GM12864 (cell line): ENCODE measurements around the gene MEGF6.

ENCODE experiments used
- DNase-seq: peaks from one replicate; pipeline ENCODE4 v3.0.0-alpha.2; 2011; ENCODE audit warnings: low read depth
- H3K4me3 ChIP-seq: 2 replicates; pipeline ENCODE4 v1.5.1; 2011; ENCODE audit warnings: mild to moderate bottlenecking, low read depth, low read length, control low read depth
- CTCF ChIP-seq: IDR thresholded peaks from 2 replicates; pipeline ENCODE4 v1.5.1; 2011; ENCODE audit warnings: low read depth, mild to moderate bottlenecking, moderate library complexity, low read length, control low read depth, inconsistent platforms; ENCODE audit errors: missing control alignments

The MEGF6 gene

GRCh38 chr1:3456964-3457909 lies 154.1 kb downstream of the MEGF6 start:
- no peak for DNase-seq
- TF ChIP-seq CTCF, result no peak
- H3K4me3 ChIP-seq, result no peak overlapping the region

GRCh38 chr1:3456449-3456963 lies 154.8 kb downstream of the MEGF6 start:
- H3K4me3 ChIP-seq, result no peak overlapping the region
- no peak for DNase-seq
- no peak for TF ChIP-seq CTCF

- H3K4me3 ChIP-seq, result no peak overlapping the region
- TF ChIP-seq CTCF, result no peak
- no peak for DNase-seq
Measured at GRCh38 chr1:3455670-3456448, 155.4 kb downstream of the MEGF6 start.

- no peak for DNase-seq
- no peak overlapping the region for H3K4me3 ChIP-seq
- TF ChIP-seq CTCF, result no peak
Measured at GRCh38 chr1:3454811-3455618, 156.3 kb downstream of the MEGF6 start.

GRCh38 chr1:3453891-3454810 lies 157.2 kb downstream of the MEGF6 start, which contains the start of gene ARHGEF16:
ARHGEF16 (plus strand) TSS chr1:3454665; CDS start chr1:3463085, 8,420 bp downstream.
- H3K4me3 ChIP-seq, result no peak within 1 kb of the TSS
- peak; percentile 6 for TF ChIP-seq CTCF
- no peak for DNase-seq
